Activated naive CD4-positive, alpha-beta T cell treated with anti-CD3 and anti-CD28 coated beads, Interleukin-2, amount 50 U/mL, for 72 hours (primary cell): ENCODE measurements around the gene FAM72B. TPM values are rescaled to one million over a fixed set of nuclear protein-coding genes. Genes with fewer than 3 reads are reported as not detected.
"Not testable (repeated sequence)": the region's sequence is repeated elsewhere in the genome, so short reads cannot be mapped to it uniquely, and the experiment has no call there.

Source experiments
- ATAC-seq, 2 donors: fragments of 150-1000 bp; cut with Tn5 transposase; 2 replicates each; pipeline ENCODE4 v1.10.0; 2021; ENCODE audit warnings: mild to moderate bottlenecking in 2 of 2, moderate library complexity in 2 of 2
- DNase-seq, 2 donors: peaks; one replicate each; pipeline ENCODE4 v3.0.0; 2021 to 2022; ENCODE audit warnings: low spot score in 2 of 2
- H3K27ac Mint-ChIP-seq, 2 donors: one replicate each; pipeline ENCODE4 v1.8.0; 2022; ENCODE audit warnings: mild to moderate bottlenecking in 2 of 2, mixed read lengths in 2 of 2
- H3K36me3 Mint-ChIP-seq, 2 donors: one replicate each; pipeline ENCODE4 v1.8.0; 2022; ENCODE audit warnings: mixed read lengths in 2 of 2
- H3K9me3 Mint-ChIP-seq, 2 donors: one replicate each; pipeline ENCODE4 v1.8.0; 2022; ENCODE audit warnings: mixed read lengths in 2 of 2
- total RNA-seq, 2 donors: library from RNA; stranded (reverse); gene quantifications; one replicate each; pipeline ENCODE4 v1.2.3, GENCODE V29; 2022

The FAM72B gene
- 10 to 100 TPM; 36.7 to 43.6 TPM for total RNA-seq

DNA sequence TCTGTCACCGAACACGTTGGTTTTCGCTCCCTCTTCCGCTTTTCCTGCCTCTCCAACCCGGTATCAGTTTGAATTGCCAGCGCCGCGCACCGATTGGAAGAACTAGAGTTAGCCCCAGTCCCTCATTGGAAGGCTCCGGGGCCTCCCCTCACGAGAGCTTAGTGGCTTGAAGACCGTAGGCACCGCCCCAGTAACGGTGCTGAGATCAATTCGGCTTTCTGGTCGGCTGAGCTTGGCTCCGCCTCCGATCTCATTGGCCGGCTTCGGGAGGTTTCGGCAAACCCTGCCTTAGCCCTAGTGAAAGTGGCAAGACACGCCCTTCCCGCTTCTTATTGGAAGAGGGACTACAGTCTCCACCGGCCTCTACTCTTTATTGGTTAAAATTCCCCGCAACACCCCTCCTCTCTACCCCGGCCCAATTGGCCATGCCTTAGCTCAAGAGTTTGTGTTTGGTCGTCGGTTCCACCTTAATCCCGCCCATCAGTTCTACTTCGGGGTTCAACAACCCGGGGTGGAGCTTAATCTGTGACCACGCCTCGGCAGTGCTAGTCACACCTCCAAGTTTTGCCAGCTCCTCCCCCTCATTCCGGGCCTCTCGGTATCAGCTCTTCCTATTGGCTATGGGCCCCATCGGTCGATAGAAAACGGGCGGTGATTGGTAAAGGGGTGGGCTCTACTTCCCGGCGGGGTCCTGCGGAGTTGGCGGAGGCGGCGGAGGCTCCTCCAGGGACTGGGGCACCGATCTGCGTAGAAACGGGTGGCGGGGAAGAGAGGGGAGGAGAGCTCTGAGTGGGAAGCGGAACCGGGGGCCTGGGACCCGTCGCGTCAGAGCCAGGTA, at the start of gene FAM72B, which contains the start of gene SRGAP2C:
Gene FAM72B, minus strand, starts transcription at position 51 of the 838 bp plus-strand sequence. CDS start 851 bp downstream, outside the sequence.
Gene SRGAP2C, plus strand, starts transcription at position 686 of the 838 bp plus-strand sequence. CDS start 2,472 bp downstream, outside the sequence.
- DNase-seq (peak; percentile 79 to 98), ATAC-seq (peak; percentile 83 to 84)
- not testable (repeated sequence) for H3K9me3 Mint-ChIP-seq, H3K36me3 Mint-ChIP-seq
- H3K27ac Mint-ChIP-seq: peak within 1 kb of the TSS; percentile 88 to 89

DNA sequence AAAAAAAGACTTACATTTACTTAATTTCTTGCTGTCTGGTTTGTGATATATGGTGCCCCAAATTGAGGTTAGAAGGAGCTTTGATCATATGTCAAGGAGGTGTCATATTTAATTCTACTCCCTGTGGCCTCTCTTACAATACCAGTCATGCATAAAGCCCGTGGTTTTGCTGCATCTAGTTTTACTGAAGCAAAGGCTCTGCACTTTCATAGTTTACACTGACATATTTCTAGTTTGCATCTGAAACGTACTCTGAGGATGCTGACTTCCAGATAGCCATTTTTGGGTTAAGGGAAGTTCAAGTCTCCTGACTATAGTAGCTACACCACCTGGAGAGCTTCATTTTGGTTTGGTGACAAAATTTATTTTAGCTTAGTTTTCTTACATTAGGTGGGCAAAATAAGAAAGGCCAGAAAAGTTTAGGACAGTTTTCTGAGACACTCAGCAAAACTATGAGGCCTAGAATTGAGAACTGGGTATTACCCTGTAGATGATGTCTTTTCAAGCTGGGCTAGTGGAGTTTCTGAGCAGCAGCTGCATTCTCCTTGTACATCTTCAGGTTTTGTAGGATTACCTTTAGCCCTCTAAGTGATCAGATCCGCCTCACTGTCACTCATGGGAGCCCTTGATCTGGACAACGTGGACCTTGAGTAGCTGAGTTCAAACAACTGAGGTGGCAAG, 48.4 kb upstream of the FAM72B start:
- not testable (repeated sequence) for DNase-seq, H3K27ac Mint-ChIP-seq
- ATAC-seq: peak; percentile 63 to 77

DNA sequence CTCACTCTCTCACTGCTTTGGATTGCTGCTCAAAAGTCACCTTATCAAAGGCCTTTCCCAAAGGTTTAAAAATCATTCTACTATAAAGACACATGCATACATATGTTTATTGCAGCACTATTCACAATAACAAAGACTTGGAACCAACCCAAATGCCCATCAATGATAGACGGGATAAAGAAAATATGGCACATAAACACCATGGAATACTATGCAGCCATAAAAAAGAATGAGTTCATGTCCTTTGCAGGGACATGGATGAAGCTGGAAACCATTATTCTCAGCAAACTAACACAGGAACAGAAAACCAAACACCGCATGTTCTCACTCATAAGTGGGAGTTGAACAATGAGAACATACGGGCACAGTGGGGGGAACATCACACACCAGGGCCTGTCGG, 46.5 kb upstream of the FAM72B start:
- DNase-seq, H3K9me3 Mint-ChIP-seq, H3K36me3 Mint-ChIP-seq, H3K27ac Mint-ChIP-seq, ATAC-seq: not testable (repeated sequence)

More for the DNA sequence above, 48.4 kb upstream of the FAM72B start:
- H3K9me3 Mint-ChIP-seq, H3K36me3 Mint-ChIP-seq: not testable (repeated sequence)

DNA sequence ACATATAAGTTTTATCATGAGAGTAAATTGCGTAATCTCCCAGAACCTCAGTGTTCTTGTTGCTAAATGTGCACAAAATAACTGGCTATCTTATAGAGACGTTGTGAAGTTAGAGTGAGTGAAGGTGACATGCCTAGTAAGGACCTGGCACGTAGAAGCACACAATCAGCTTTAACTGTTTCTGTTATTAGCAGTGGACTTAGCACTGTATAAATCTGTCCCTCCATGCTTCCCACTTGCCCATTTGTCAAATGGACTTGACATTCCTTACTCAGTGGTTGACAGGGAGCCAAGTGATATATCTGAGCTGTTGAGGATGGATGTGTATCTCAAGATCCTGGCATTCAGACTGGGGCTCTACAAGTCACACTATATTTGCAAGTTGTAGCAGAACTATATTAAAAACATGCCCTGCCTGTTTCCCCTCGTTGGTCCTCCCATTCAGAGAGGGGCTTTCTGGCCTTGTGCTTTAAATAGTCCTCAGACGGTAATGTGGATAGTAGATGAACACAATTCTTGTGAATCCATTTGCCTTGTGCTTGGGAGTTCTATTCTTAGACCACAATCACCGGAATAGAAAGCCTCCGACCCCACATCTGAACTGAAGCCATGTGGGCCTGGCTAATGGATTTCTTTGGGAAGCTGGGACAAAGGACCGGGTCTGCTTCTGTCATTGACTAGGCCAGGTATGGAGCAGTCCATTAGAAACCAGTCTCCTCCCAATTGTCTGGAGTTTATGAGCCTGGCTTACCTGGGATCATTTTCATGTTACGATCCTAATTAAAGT, 43.6 kb upstream of the FAM72B start:
- not testable (repeated sequence) for H3K9me3 Mint-ChIP-seq, DNase-seq, H3K36me3 Mint-ChIP-seq, H3K27ac Mint-ChIP-seq, ATAC-seq

DNA sequence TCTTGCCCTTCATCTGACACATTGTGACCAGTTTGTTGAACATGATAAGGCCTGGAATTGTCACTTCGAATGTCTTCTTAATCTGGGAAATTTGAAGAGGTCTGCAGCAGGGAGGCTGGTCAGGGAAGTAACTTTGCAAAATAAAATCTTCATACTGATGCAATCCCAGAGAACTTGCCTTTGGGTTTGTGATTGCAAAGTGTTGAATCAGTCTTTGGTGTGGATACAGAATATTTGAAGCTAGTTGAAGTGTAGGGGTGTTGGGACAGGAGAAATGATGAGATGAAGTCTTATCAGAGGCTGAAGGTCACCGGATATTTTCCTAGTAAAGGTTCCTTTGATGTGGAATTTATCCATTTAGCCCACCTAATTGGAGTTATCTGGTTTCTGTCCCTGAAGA, 42.8 kb upstream of the FAM72B start:
- not testable (repeated sequence) for H3K36me3 Mint-ChIP-seq, ATAC-seq, H3K27ac Mint-ChIP-seq, H3K9me3 Mint-ChIP-seq, DNase-seq

DNA sequence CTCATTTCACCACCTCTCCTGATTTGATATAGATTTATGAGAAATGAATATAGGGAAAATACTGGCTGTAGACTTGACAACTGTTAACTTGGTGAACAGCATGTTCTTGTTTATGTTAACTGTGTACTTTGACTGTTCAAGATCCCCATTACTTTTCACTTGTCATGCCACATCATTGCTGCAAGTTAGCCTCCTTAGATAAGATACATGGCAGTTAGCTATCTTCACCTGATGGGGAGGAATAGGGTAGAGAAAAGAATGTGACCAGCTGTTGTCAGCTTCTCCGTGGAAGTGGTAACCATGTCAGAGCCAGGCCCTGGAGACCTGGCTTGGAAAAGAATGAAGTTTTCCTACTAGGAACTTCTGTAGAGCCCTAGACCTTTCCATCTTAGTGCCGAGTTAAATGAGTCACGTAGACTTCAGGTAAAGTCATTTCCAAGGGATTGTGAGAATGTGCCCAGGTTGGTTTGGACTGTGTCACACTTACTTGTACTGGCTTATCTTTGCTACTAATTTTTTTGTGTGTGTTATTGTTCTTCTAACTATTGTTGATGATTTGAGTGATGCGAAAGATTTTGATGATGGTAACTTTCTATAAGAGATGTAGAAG, 42.3 kb upstream of the FAM72B start:
- H3K27ac Mint-ChIP-seq, DNase-seq, H3K9me3 Mint-ChIP-seq, ATAC-seq, H3K36me3 Mint-ChIP-seq: not testable (repeated sequence)

DNA sequence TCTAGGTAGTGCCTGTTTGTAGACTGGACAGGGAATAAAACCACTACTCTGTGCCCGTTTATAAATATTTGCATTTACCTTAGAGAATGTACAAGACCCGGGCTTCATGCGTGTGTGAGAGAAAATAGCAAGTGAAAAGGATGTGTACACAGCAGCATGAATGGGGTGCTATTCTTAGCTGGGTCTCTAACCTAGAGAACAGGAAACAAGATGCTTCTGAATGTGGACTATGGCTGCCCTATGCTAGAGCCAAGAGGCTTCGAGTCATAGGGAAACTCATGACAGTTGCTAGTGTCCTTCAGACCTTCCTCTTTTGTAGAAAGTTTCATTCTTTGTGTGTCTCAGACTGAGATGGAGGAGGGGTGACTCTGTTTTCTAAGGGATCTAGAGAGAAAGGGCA, 40.6 kb upstream of the FAM72B start:
- not testable (repeated sequence) for H3K27ac Mint-ChIP-seq, H3K9me3 Mint-ChIP-seq, DNase-seq, H3K36me3 Mint-ChIP-seq
- peak; percentile 92 to 93 for ATAC-seq

DNA sequence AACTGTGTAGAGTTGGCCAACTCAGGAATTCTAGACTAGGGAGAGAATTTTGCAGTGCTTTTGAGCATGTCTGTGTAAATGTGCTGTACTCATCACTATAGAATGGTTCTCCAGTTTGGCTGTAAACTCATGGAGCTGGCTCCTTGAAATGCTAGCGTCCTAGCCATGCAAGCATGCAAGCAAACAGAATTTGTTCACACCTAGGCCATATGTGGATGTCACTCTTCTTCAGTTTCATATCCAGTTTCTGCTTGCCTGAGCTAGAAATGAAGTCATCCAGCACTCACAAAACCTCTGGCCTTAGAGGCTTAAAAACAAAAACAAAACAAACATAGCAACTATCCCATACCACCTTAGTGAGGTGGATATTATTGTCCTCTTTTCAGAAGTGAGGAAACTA, 37.6 kb upstream of the FAM72B start:
- DNase-seq, H3K27ac Mint-ChIP-seq, H3K9me3 Mint-ChIP-seq, H3K36me3 Mint-ChIP-seq: not testable (repeated sequence)
- ATAC-seq: peak; percentile 25 to 64

DNA sequence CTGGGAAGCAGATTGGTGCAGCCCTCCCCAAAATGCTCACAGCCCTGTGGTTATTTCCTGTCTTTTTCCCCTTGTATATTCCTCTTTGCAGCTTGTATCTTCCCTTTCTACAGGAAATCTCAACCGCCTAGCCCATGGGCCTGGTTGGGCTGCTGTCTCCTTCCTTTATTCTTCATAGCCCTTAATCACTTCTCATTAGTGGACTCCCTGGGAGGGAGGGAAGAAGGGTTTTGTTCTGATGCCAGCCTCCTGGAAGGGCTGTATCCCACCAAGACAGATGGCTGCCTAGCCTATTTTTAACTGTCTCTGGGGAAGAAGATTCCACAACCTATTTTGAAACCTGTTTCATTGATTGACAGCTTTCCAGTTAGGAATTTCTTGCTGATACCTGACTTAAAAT, 32.5 kb upstream of the FAM72B start:
- not testable (repeated sequence) for H3K9me3 Mint-ChIP-seq, DNase-seq, H3K36me3 Mint-ChIP-seq, ATAC-seq, H3K27ac Mint-ChIP-seq

DNA sequence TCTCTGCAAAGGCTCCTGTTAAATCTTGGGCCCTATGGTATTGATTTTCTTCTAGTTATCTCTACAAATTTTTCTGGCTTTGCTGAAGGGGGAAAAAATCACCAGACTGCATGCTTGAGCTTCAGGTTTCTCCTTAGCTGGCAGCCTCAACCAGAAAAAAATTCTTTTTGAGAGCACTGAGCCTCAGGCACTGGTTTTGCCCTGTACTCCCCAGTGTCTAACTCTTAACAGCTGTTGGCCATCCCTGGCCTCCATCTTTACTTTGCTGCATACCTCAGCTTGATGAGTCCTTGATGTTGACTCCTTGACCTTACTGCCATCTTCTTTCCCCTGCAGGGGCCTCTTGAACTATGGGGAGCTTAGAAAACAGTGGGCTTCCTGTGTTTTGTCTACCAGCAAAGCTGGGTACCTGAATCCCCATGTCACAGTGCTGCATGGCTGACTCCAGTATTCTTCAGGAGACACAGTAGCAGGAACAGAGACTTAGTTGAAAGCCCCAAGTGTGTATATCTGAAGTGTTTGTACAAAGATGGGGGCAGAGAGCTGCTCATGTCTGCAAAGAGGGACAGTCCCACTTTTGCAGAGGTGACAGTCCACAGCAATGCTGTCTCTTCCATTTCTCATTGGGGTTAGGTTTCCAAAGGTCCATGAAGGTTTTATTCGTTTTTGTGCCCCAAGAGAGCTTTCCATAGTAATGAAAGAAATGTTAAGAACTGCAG, 31.7 kb upstream of the FAM72B start:
- ATAC-seq, DNase-seq, H3K9me3 Mint-ChIP-seq, H3K27ac Mint-ChIP-seq, H3K36me3 Mint-ChIP-seq: not testable (repeated sequence)

DNA sequence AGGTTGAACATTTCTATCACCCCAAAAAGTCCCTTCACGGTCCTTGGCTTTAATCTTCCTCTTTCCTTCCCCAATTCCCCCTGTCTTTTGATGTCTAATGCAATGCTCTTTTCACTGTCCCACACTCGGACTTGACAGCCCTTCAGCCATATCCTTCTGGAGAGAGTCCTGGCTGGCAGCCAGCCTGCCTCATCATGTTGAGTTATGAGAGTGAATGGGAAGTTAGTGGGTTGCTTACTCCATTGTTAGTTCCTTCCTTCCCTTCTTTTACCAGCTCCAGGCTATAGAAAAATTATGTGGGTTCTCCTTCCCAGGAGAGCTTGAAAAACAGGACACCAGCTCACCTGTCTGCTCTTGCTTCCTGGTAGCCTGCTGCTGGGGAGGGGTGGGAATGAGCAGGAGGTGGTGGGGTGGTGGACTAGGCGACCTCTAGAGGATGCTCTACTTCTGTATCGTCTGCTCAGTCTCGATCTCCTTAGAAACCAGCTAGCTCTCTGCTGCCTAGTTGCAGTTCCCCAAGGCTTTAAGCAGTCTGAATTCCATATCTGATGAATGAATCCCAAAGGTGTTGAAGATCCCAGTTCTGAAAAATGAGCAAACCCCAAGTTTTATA, 30.5 kb upstream of the FAM72B start:
- H3K27ac Mint-ChIP-seq, H3K9me3 Mint-ChIP-seq, H3K36me3 Mint-ChIP-seq, DNase-seq, ATAC-seq: not testable (repeated sequence)

DNA sequence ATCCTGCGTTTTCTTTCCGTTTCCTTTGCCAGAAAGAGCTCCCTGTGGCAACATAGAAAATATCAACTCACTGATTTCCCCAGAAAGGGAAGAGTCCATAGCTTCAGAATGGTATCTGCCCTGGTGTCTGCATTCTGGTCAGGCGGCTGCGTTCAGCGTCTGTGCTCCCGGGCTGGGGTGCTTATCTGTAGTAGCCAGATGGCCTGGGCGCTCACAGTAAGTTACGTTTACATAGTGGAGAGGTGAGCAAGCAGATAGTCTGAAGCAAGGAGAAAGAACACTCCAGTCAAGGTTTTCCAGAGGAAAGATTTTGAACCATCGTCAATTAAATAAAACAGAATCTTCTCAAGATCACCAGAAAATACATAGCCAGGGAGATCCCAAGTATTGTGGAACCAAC, 29.4 kb upstream of the FAM72B start:
- not testable (repeated sequence) for ATAC-seq, DNase-seq, H3K36me3 Mint-ChIP-seq, H3K9me3 Mint-ChIP-seq, H3K27ac Mint-ChIP-seq

DNA sequence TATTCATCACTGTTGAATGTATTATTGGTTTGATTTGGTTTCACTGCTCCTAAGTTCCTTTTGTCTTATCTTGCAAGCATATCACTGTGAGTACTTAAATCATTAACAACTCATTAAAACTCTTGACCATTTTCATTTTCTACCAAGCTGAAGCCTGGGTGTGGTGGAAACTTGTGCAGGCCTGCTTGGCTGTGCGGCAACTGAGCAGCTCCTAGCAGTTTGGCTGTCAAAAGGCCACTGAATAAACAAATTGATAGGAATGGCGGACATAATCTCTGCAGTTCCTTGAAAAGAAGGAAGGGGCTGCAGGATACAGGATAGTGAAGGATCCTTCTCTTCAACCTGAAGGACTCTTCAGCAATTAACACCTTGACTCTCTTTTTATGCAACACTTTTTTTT, 26.6 kb upstream of the FAM72B start:
- not testable (repeated sequence) for H3K27ac Mint-ChIP-seq, DNase-seq, ATAC-seq, H3K9me3 Mint-ChIP-seq, H3K36me3 Mint-ChIP-seq

DNA sequence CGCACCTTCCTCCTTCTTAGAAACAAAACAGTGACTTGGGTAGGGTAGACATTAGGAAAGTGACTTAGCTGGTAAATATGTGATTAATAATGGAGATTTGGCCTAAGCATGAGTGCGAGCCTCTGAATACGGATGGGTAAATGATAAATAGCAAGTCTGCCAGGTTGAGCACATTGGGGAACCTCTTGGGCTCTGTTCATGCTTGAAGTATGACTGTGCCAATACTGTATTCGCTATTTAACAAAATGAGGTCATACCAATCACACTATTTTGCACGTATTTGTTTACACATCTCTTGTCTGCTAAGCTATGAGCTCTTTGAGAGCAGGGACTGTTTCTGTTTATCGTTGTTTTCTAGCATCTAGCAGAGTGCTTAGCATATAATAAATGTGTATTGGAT, 24.2 kb upstream of the FAM72B start:
- not testable (repeated sequence) for H3K36me3 Mint-ChIP-seq, H3K9me3 Mint-ChIP-seq, H3K27ac Mint-ChIP-seq, ATAC-seq, DNase-seq

DNA sequence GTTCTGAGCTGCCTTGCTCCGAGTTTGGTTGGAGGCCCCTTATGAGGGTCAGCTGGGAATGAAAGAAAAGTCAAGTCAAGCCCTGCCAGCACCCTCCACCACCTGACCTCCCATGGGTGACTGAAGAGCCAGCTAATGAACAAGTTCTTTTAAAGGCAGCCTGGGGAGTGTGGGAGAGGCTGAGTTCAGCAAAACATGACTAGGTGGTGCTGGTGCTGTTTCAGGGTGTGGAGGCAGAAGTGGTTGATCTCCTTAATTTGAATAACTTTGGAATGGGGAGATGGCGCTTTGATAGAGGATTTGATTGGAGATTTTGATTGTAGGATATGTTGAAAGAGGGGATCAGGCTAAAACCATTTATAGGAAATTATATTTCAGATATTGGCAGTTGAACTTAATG, 23.2 kb upstream of the FAM72B start:
- H3K36me3 Mint-ChIP-seq, H3K9me3 Mint-ChIP-seq: not testable (repeated sequence)

More for the DNA sequence above, 23.2 kb upstream of the FAM72B start:
- not testable (repeated sequence) for H3K27ac Mint-ChIP-seq, DNase-seq, ATAC-seq
